GM23248 (cell line): ENCODE data around the gene MARCO. TPM values are rescaled to one million over a fixed set of nuclear protein-coding genes. Genes with fewer than 3 reads are reported as not detected.

Experiments used
- DNase-seq: peaks from one replicate; pipeline ENCODE4 v3.0.0-alpha.2; 2015
- H2AFZ ChIP-seq: fragments of 200-600 bp; sonication (generic); 2 replicates; pipeline ENCODE4 v1.6.1; 2016; ENCODE audit warnings: antibody characterized with exemption
- H3F3A ChIP-seq: fragments of 200-600 bp; sonication (generic); 2 replicates; pipeline ENCODE4 v1.6.1; 2016; ENCODE audit warnings: mild to moderate bottlenecking, antibody characterized with exemption, mixed run types; ENCODE audit not compliant: insufficient read depth
- H3K27ac ChIP-seq: fragments of 200-600 bp; sonication (generic); 2 replicates; pipeline ENCODE4 v1.5.1; 2016; ENCODE audit warnings: mild to moderate bottlenecking
- H3K27me3 ChIP-seq: fragments of 200-600 bp; sonication (generic); replicated peaks from 2 replicates; pipeline ENCODE4 v1.6.1; 2016; ENCODE audit warnings: mild to moderate bottlenecking; ENCODE audit not compliant: insufficient read depth
- H3K36me3 ChIP-seq: fragments of 200-600 bp; sonication (generic); 2 replicates; pipeline ENCODE4 v1.6.1; 2016; ENCODE audit warnings: low read depth, mild to moderate bottlenecking
- H3K4me1 ChIP-seq: fragments of 200-600 bp; sonication (generic); 2 replicates; pipeline ENCODE4 v1.6.1; 2016; ENCODE audit warnings: mild to moderate bottlenecking; ENCODE audit not compliant: insufficient read depth
- H3K4me2 ChIP-seq: fragments of 200-600 bp; sonication (generic); one replicate; pipeline ENCODE4 v1.6.1; 2016; ENCODE audit warnings: mild to moderate bottlenecking; ENCODE audit not compliant: unreplicated experiment
- H3K4me3 ChIP-seq: fragments of 200-600 bp; sonication (generic); 2 replicates; pipeline ENCODE4 v1.5.1; 2016; ENCODE audit warnings: mild to moderate bottlenecking
- H3K79me2 ChIP-seq: fragments of 200-600 bp; sonication (generic); 2 replicates; pipeline ENCODE4 v1.6.1; 2016; ENCODE audit warnings: mild to moderate bottlenecking; ENCODE audit not compliant: insufficient read depth
- H3K9ac ChIP-seq: fragments of 200-600 bp; sonication (generic); 2 replicates; pipeline ENCODE4 v1.6.1; 2016; ENCODE audit warnings: mild to moderate bottlenecking
- H3K9me2 ChIP-seq: fragments of 200-600 bp; sonication (generic); 2 replicates; pipeline ENCODE4 v1.6.1; 2016; ENCODE audit warnings: mixed run types, mild to moderate bottlenecking, moderate library complexity; ENCODE audit not compliant: insufficient read depth
- H3K9me3 ChIP-seq: fragments of 200-600 bp; sonication (generic); one replicate; pipeline ENCODE4 v1.6.1; 2017; ENCODE audit warnings: low read depth
- H4K20me1 ChIP-seq: fragments of 200-600 bp; sonication (generic); 2 replicates; pipeline ENCODE4 v1.6.0; 2016; ENCODE audit not compliant: insufficient read depth
- EZH2 ChIP-seq: fragments of 200-600 bp; sonication (generic); IDR thresholded peaks from 2 replicates; pipeline ENCODE4 v1.6.1; 2018; ENCODE audit warnings: antibody characterized with exemption, mild to moderate bottlenecking; ENCODE audit not compliant: insufficient read depth, poor library complexity, severe bottlenecking
- EZH2phosphoT487 ChIP-seq: fragments of 200-600 bp; sonication (generic); IDR thresholded peaks from 2 replicates; pipeline ENCODE4 v1.6.1; 2018; ENCODE audit warnings: antibody characterized with exemption, moderate library complexity, mild to moderate bottlenecking, low read depth; ENCODE audit not compliant: insufficient read depth
- WGBS, 2 experiments: methylation state at CpG; one replicate each; pipeline ENCODE4 v1.1.6; 2015 to 2017; ENCODE audit warnings: low lambda C conversion rate in 2 of 2, low coverage in 1 of 2; ENCODE audit errors: missing lambda C conversion rate in 2 of 2; 5-methylcytosine and 5-hydroxymethylcytosine counted together
- in situ Hi-C: fragments of 300-500 bp; cut with MboI; formaldehyde crosslinking; loops from 2 replicates; pipeline ENCODE4 v1.15.0; 2020
- polyA plus RNA-seq: library from polyadenylated mRNA; unstranded; fragments of >200 nt; fragmentation: Nextera tagmentation; extraction: Ambion mirVana; gene quantifications from 2 replicates; pipeline ENCODE4 v1.2.1, GENCODE V29; 2016
- total RNA-seq: library from RNA; depleted of rRNA; stranded (reverse); fragments of >200 nt; shearing (Covaris generic); gene quantifications from 2 replicates; pipeline ENCODE4 v1.2.3, GENCODE V29; 2014

The MARCO gene
- total and polyA plus RNA-seq, 2 experiments from 2014 or later, result not detected

- in situ Hi-C loops, result no loop called here
- H2AFZ ChIP-seq, result no peak overlapping the region
- H3K9me3 ChIP-seq, result no peaks in the 10 kb centered on the region
- H3K27ac ChIP-seq, result no peak overlapping the region
- WGBS, 2 experiments, result 19 to 33% methylated on average over 2 of the region's 2 CpGs
- no peak overlapping the region for H3K4me3 ChIP-seq
- H4K20me1 ChIP-seq, result no peaks in the 10 kb centered on the region
- TF ChIP-seq EZH2 (no peak), EZH2phosphoT487 (no peak)
- no peak overlapping the region for H3K9ac ChIP-seq
- H3K79me2 ChIP-seq, result no peaks in the 10 kb centered on the region
- peaks cover 9% of the 10 kb centered on the region for H3F3A ChIP-seq
- no peaks in the 10 kb centered on the region for H3K9me2 ChIP-seq
- DNase-seq, result no peak
- no peaks in the 10 kb centered on the region for H3K36me3 ChIP-seq
- H3K27me3 ChIP-seq, result no peaks in the 10 kb centered on the region; the same call in 1 of the 2 replicates
- H3K4me2 ChIP-seq, result no peak overlapping the region
- peaks cover 15% of the 10 kb centered on the region for H3K4me1 ChIP-seq
Measured at GRCh38 chr2:118978064-118978463, 36.1 kb downstream of the MARCO start.

GRCh38 chr2:118979152-118979861, 37.3 kb downstream of the MARCO start:
- no peaks in the 10 kb centered on the region for H3F3A ChIP-seq
- no peak overlapping the region for H2AFZ ChIP-seq
- no peaks in the 10 kb centered on the region for H4K20me1 ChIP-seq
- H3K9me3 ChIP-seq, result no peaks in the 10 kb centered on the region
- in situ Hi-C loops, result no loop called here
- H3K4me1 ChIP-seq, result peaks cover 3% of the 10 kb centered on the region
- H3K27ac ChIP-seq, result no peak overlapping the region
- WGBS, 2 experiments, result 70 to 75% methylated on average over 5 of the region's 5 CpGs
- no peak overlapping the region for H3K9ac ChIP-seq
- no peak for DNase-seq
- TF ChIP-seq EZH2 (no peak), EZH2phosphoT487 (no peak)
- no peak overlapping the region for H3K4me3 ChIP-seq
- H3K79me2 ChIP-seq, result no peaks in the 10 kb centered on the region
- H3K36me3 ChIP-seq, result no peaks in the 10 kb centered on the region
- no peak overlapping the region for H3K4me2 ChIP-seq
- H3K9me2 ChIP-seq, result no peaks in the 10 kb centered on the region
- peaks cover 1% of the 10 kb centered on the region; the same call in 1 of the 2 replicates for H3K27me3 ChIP-seq

GRCh38 chr2:118980022-118980421, 38.0 kb downstream of the MARCO start:
- in situ Hi-C loops, result no loop called here
- Histone ChIP-seq H3K27ac (no peak overlapping the region), H3K4me3 (no peak overlapping the region), H3K9ac (no peak overlapping the region), H2AFZ (no peak overlapping the region), H4K20me1 (no peaks in the 10 kb centered on the region), H3K9me3 (no peaks in the 10 kb centered on the region), H3K4me2 (no peak overlapping the region), H3K4me1 (no peaks in the 10 kb centered on the region), H3K27me3 (peaks cover 4% of the 10 kb centered on the region; the same call in 1 of the 2 replicates), H3K9me2 (no peaks in the 10 kb centered on the region), H3K79me2 (no peaks in the 10 kb centered on the region), H3F3A (no peaks in the 10 kb centered on the region), H3K36me3 (no peaks in the 10 kb centered on the region)
- no peak for DNase-seq
- WGBS, 2 experiments, result 34 to 37% methylated on average over 4 of the region's 4 CpGs
- no peak for TF ChIP-seq EZH2phosphoT487
- TF ChIP-seq EZH2, result no peak

GRCh38 chr2:118980573-118980972, 38.6 kb downstream of the MARCO start:
- H3K79me2 ChIP-seq, result no peaks in the 10 kb centered on the region
- TF ChIP-seq EZH2 (no peak), EZH2phosphoT487 (no peak)
- H3K4me1 ChIP-seq, result no peaks in the 10 kb centered on the region
- H3K27ac ChIP-seq, result no peak overlapping the region
- H3K4me2 ChIP-seq, result no peak overlapping the region
- H3K9me3 ChIP-seq, result no peaks in the 10 kb centered on the region
- H4K20me1 ChIP-seq, result no peaks in the 10 kb centered on the region
- in situ Hi-C loops, result no loop called here
- no peak overlapping the region for H3K9ac ChIP-seq
- peaks cover 9% of the 10 kb centered on the region for H3K27me3 ChIP-seq
- no peak overlapping the region for H3K4me3 ChIP-seq
- no peaks in the 10 kb centered on the region for H3K9me2 ChIP-seq
- H3K36me3 ChIP-seq, result no peaks in the 10 kb centered on the region
- DNase-seq, result no peak
- H2AFZ ChIP-seq, result no peak overlapping the region
- H3F3A ChIP-seq, result no peaks in the 10 kb centered on the region
- WGBS, 2 experiments, result 9 to 11% methylated on average over 2 of the region's 2 CpGs

- Histone ChIP-seq H3K79me2 (no peaks in the 10 kb centered on the region), H3K4me3 (no peak overlapping the region), H3F3A (no peaks in the 10 kb centered on the region), H3K9me3 (no peaks in the 10 kb centered on the region), H3K36me3 (no peaks in the 10 kb centered on the region), H4K20me1 (no peaks in the 10 kb centered on the region), H3K9ac (no peak overlapping the region), H2AFZ (no peak overlapping the region), H3K27me3 (peaks cover 15% of the 10 kb centered on the region), H3K9me2 (no peaks in the 10 kb centered on the region), H3K4me2 (no peak overlapping the region), H3K27ac (no peak overlapping the region), H3K4me1 (no peaks in the 10 kb centered on the region)
- in situ Hi-C loops, result no loop called here
- peak; percentile 8 for DNase-seq
- 2 to 6% methylated on average over 2 of the region's 2 CpGs for whole genome bisulfite sequencing, 2 experiments
- no peak for TF ChIP-seq EZH2
Measured at GRCh38 chr2:118981632-118982031, 39.6 kb downstream of the MARCO start.
